CD4-positive, alpha-beta T cell treated with Interleukin-15 for 4 hours (primary cell): ENCODE measurements around the gene CTAGE8.
"Not testable (repeated sequence)": the region's sequence is repeated elsewhere in the genome, so short reads cannot be mapped to it uniquely, and the experiment has no call there.

ENCODE experiments used
- DNase-seq: peaks from one replicate; pipeline ENCODE4 v3.0.0-alpha.2; 2020; ENCODE audit warnings: low spot score

CTAGE8 gene

DNA sequence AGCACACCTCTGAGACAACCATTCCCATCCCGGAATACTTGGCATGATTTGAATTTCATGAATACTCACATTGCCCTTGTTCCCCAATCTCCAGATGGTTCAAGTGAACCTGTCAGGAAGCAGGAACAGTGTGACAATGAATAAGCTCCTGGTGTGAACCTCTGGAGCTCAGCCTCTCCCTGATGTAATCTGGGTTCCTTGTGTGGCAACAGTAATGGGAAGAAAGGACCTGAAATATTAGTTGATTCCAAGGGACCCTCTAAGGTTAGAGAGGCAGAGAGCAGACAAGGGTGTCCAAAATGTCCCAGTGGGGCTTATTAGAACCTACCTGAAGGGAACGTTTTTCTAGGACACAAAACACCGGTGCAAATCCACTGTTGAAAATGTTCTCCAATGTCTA, 13.0 kb downstream of the CTAGE8 start:
- DNase-seq = no peak

DNA sequence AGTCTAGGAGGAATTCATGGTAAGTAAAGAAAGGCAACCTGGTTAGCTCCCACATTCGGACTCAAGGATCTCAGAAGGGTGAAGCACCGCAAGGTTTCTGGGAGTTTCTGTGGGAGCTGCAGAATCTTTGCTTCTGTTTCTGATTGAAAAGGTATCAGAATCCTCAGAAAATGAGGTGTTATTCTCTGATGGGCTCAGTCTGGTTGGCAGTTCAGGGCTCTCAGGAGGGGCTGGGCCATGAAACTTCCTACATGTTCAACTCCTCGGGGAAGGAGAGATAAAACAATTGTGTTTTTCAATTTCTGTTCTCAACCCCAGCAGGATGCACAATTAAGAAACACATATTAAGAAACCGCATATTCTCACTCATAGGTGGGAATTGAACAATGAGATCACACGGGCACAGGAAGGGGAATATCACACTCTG, 13.6 kb downstream of the CTAGE8 start:
- no peak for DNase-seq

DNA sequence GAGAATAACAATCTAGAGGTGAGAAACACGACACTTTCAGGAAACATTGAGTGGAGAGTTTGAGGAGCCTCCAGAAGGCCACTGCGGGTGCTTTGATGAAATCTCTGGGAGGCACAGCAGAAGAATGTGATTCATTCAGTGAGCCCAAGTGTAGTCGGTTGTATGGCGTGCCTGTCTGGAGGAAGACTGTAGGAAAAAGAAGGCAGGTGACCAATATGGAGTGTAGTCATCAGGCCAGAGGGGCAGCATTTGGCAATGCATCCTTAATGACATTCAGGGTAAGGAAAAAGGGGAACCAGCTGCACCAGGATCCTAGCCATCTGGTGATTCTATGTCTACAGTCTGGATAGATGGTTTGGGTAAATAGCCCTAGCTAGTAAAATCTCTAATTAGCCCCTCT, 16.8 kb downstream of the CTAGE8 start:
- DNase-seq = not testable (repeated sequence)

DNA sequence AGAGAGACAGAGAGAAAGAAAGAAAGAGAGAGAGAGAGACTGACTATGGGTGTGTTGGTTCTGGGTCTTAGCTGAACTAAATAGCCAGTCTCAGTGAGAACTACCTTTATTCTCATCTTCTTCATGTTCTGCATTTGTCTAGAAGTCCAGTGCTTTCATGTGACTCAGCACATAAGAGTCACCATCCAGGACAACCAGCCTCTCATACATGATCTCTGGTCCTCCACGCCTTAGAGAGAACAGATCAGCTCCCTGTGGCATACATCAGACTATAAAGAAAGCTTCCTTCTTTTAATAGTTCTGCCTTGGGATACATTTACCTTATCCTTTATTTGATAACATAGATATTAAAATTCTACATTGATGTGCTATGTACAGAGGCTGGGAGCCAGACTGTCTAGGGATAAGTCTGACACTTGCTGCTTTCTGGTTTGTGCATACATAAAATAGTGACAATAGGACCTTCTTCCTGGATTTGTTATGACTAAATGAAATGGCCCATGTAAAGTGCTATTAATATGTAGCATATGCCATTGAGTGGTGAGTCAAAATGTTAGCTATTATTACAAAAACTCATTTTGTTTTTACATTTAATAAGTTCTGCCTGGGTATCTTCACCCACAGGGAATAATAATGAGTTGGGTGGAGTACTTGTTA, 21.3 kb downstream of the CTAGE8 start:
- DNase-seq = not testable (repeated sequence)

DNA sequence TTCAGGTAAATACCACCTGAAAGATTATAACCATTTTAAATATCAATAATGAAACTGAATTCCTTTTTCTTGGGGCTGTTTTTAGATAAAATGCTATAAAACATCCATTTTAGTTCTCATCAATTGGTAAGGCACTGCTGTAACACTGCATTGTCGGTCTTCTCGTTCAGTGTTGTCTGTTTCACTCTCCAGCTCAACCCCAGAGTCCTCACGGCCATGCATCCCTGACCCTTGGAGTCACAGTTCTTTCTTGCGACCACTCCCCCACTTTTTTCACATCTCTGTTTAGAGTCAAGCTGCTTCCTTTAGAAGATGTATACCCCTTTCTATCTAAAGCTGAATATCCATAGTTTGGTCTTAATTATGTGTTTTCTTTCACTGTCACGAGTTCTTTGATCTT, 22.1 kb downstream of the CTAGE8 start:
- not testable (repeated sequence) for DNase-seq

DNA sequence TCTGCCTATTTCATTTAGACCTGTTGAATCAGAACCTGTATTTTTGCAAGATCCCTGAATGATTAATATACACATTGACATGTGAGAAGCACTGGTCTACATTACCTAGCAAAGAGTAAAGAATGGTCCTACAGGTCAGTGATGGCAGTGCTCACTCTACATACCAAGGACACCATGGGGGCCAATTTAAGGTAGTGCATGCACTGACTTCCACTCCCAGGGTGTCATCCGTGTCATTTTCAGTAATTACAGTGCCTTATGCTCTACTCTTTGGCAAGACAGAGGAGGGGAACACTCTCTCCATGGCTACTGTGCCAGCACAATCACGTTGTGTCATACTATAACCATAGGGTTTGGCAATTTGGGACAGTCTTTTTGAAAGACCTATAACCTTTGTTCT, 23.7 kb downstream of the CTAGE8 start:
- DNase-seq = not testable (repeated sequence)

DNA sequence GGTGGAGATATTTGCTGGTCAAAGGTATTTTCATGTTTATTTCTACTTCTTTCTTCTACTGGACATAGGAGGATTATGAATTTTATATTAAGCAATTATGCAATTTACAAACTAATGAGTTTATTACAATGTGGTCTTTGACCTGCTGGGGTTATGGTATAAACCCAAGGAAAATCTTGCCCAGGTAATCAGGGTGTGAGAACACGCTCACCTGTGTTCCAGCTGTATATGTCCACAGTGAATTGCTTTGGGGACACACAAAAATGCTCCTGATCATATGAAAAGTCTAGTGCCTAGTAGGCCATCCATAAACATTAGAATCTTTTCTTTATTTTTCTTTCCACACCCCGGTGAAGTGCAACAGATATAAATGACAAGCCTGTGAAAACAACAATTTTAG, 29.7 kb downstream of the CTAGE8 start, which contains the start of gene OR2A42:
OR2A42 (minus strand) TSS at position 241 of the 400 bp plus-strand sequence. CDS start 6,762 bp downstream, outside the sequence.
- not testable (repeated sequence) for DNase-seq

DNA sequence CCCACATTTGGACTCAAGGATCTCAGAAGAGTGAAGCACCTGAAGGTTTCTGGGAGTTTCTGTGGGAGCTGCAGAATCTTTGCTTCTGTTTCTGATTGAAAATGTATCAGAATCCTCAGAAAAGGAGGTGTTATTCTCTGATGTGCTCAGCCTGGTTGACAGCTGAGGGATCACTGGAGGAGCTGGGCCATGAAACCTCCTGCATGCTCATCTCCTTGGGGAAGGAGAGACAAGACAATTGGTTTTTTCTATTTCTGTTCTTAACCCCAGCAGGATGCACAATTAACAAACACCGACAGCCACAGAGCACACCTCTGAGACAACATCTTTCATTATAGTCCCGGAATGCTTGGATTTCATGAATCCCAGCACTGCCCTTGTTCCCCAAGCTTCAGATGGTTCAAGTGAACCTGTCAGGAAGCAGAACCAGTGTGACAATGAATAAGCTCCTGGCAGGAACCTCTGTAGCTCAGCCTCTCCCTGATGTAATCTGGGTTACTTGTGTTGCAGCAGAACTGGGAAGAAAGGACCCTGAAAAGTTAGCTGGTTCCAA, 30.5 kb downstream of the CTAGE8 start:
- DNase-seq = not testable (repeated sequence)

DNA sequence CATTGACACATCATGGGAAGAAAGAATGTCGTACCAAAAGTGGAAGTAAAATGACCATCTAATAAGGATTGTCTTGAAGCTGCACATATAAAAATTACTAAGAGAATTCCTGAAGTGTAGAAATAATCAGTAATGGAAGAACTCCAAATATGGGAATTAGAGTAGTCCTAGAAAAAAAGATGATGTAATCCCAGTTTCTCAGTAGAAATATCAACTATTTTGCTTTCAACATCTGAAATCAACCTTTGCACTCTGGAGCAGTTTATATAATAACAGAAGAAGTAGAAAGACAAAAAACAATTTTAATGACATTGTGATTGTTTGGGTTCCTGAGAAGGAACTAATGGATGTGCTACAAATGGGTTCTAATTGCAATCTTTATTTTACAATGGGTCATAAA, 36.0 kb downstream of the CTAGE8 start:
- not testable (repeated sequence) for DNase-seq

DNA sequence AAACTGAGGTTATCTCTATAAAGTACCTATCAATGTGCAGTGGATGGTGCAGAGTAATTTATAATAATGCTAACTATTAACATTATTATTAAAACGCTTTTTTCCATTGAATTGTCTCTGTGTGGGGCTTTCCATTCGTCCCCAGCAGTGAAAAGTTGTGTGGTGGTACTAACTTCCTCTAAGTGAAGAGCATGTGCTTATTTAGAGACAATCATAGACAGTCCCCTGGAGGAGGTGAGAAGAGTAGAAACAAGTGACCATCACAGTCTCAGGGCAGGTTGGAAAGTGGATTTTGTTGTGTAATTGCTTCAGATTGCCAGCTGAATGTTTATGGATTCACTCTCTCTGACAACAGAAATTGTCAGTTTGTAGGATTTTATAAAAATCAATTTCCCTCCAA, 38.1 kb downstream of the CTAGE8 start:
- not testable (repeated sequence) for DNase-seq

DNA sequence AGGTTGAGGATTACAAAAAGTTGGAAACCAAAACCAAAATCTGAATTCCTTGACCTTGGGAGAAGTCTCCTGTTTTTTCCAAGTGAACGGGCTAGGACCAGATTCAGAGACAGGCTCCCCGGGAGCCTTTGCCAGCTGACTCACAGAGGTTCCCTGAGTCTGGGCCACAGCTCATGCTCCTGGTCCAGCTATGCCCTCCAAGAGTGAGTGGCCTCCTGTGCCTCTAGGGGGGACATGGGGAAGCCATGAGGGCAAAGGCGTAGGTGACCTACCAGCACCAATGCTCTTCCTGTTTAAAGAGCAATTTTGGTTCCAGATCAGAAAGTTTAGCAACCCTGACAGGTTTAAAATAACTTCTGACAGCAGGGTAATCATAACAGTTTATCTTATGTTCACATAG, 40.3 kb downstream of the CTAGE8 start:
- not testable (repeated sequence) for DNase-seq

DNA sequence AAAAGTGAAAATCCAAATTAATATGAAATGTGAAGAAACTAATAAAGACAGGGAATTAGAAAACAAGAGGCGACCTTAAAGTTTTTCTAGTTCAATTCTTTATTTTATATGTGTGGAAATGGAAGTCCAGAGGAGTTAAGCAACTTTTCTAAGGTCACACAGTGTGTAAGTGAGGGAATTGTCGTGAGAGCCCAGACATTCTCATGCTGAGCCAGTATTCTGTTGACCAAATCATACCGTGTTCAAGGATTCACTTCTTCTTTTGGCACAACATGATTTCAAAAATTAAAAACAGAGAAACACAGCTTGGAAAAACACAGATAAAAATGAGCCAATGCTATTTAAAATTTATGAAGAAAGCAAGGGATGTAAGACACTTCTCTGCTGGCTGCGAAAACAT, 42.2 kb downstream of the CTAGE8 start:
- DNase-seq = not testable (repeated sequence)

DNA sequence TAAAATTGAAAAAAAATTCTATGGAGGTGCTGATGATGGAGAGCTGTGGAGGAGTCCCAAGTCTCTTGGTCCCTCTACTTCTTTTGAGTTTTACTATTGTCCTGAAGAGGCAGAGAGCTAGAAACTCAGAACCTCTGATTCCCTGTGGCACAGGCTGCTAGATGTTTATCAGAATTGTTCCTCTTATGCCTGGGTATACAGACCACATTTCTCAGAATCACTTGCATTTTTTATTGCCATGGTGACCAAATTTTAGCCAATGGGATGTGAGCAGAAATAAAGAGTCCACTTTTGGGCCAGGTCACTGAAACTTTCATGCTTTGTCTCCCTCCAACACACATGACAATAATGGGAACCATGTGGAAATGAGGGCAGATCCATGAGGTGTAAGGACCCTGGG, 45.4 kb downstream of the CTAGE8 start:
- not testable (repeated sequence) for DNase-seq

DNA sequence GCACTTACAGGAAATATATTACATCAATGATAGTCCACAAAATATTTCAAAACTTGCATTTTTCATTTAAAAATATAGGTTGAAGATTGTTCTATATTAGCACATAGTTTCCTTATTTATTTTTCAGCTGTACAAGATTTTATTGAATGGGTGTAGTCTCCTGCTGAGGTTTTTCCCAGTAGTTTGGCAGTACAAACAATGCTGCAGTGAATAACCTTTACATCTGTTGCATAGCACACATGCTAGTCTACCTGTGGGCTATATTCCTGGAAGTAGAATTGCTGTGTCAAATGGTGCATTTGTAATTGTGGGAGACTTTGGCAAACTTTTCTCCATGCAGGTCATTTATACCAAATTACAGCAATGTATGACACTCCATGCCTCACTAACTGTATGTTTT, 48.6 kb downstream of the CTAGE8 start:
- not testable (repeated sequence) for DNase-seq

DNA sequence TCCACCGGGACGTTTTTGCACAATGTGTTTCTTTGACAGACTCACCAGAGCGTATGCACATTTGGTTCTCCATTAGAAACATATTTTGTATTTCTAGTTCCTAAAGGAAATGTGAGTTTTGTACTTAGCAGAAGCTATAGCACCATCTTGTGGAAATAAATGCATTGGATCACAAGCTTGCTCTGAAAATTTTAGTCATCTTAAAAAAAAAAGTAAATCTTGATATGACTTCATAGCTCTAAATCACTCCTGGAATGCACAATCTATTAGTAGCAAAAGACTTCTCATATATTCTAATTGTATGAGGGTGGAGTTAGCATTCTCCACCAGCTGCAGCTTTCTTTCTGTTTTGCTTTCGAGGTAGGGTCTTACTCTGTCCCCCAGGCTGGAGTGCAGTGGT, 49.9 kb downstream of the CTAGE8 start:
- DNase-seq = not testable (repeated sequence)

DNA sequence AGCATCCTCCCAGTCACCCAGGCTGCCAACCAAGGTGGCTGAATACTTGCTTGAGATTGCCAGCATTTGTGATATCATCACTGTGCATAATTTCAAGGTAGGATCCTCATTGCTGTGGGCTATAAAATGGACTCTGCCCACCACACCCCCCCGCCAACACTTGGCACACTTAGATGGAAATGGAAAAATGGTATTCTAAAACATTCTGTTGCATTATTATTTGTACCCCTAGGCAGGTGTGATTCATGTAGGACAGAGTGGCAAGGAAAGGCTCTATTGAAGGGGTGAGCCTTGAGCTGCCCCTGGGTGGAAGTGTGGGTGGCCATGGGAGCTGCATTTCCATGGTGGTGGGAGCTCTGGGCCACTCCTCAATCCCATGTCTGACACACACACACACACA, 50.5 kb downstream of the CTAGE8 start:
- not testable (repeated sequence) for DNase-seq

DNA sequence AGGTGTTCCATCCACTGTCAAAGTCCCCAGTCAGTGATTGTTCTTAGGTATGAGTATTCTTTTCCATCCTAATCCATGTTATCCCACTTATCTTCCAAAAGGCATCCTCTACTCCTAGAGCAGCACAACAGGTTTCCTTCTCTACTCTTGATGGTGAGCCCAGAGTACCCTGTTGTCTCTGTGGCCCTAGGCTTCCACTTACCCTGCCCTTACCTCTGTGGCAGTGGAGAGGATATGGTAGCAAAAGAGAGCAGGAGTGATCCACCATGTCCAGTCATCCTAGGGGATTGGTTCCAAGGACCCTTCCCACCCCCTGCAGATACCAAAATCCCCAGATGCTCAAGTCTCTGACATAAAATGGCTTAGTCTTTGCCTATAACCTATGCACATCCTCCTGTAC, 51.9 kb downstream of the CTAGE8 start:
- not testable (repeated sequence) for DNase-seq
